Tibial nerve (tissue), 3 donors: ENCODE measurements around the gene SAAL1.

Source experiments
- POLR2A ChIP-seq, 2 donors: fragments of 450-650 bp; IDR thresholded peaks; one replicate each; pipeline ENCODE4 v1.6.1; 2017; ENCODE audit warnings: antibody characterized with exemption in 2 of 2, mild to moderate bottlenecking in 2 of 2, moderate library complexity in 2 of 2
- TF ChIP-seq, protein P1 (sequence below), 5 experiments: fragments of 200-600 bp in 3 of 5; fragments of 450-650 bp in 2 of 5; sonication (generic) in 3 of 5; IDR thresholded peaks; one replicate each; pipeline ENCODE4 v1.5.1; 2016 to 2019; ENCODE audit warnings: antibody characterized with exemption in 5 of 5, mild to moderate bottlenecking in 3 of 5, moderate library complexity in 2 of 5

GRCh38 chr11:18145025-18145424 is 39.1 kb upstream of the SAAL1 start:
- TF ChIP-seq, protein P1, sequence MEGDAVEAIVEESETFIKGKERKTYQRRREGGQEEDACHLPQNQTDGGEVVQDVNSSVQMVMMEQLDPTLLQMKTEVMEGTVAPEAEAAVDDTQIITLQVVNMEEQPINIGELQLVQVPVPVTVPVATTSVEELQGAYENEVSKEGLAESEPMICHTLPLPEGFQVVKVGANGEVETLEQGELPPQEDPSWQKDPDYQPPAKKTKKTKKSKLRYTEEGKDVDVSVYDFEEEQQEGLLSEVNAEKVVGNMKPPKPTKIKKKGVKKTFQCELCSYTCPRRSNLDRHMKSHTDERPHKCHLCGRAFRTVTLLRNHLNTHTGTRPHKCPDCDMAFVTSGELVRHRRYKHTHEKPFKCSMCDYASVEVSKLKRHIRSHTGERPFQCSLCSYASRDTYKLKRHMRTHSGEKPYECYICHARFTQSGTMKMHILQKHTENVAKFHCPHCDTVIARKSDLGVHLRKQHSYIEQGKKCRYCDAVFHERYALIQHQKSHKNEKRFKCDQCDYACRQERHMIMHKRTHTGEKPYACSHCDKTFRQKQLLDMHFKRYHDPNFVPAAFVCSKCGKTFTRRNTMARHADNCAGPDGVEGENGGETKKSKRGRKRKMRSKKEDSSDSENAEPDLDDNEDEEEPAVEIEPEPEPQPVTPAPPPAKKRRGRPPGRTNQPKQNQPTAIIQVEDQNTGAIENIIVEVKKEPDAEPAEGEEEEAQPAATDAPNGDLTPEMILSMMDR (IDR thresholded peaks at IDR 0.05): no peak
- no peak for TF ChIP-seq POLR2A (IDR thresholded peaks at IDR 0.05)
